Suppressor macrophage treated with lipopolysaccharide for 1 hour (primary cell): Measurements from ENCODE around the gene GLP1R.

ENCODE experiments used
- DNase-seq, 3 donors: peaks; one replicate each; pipeline ENCODE4 v3.0.0-alpha.2; 2020 to 2022

The GLP1R gene

GRCh38 chr6:39048481-39049399 lies at the start of gene GLP1R:
Gene GLP1R (plus strand): TSS chr6:39048781. CDS start chr6:39048841, 60 bp downstream.
- peak in 2 of 3 donors; percentile 2 to 27 for DNase-seq

DNA sequence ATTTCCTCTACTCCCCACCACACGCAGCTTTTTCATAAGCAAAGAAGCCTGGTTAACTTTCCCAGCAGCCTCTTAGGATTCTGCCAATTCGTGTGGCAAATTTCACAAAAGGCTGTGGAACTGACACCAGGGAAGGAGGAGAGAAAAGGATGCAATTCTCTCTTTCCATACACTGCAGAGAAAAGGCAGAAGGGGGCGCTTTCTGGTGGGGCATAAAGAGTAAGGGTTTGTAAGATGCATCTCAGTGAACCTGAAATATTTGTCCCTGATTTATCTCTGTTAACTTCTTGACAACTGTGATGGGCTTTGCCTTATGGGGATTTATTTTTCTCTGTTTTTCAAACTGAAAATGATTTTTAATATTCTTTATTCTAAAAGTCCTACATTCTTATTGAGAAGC lies 45.5 kb upstream of the GLP1R start:
- peak in 2 of 3 donors; percentile 4 to 7 for DNase-seq

- DNase-seq: no peak
These were observed 45.1 kb upstream of the GLP1R start for GRCh38 chr6:39003492-39003891.

GRCh38 chr6:39004801-39005200 lies 43.8 kb upstream of the GLP1R start:
- DNase-seq: no peak

GRCh38 chr6:39005774-39006173 lies 42.8 kb upstream of the GLP1R start:
- no peak for DNase-seq

DNA sequence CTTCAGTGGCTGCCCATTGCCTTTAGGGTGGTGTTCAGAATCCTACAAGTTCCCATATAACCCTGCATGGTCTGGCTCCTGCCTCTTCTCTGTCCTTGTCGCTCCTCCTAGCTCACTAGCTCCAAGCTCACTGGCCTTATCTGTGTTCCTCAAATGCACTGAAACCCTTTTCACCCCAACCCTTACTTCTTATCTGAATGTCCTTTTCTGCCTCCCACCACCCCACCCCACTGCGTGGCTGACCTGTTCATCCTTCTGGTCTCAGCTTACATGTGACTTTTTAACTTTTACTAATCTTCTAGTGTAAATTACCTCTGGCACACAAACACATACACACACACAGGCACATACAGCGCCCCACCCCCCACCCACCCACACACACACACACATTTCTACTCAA lies 41.0 kb upstream of the GLP1R start:
- DNase-seq: no peak

DNA sequence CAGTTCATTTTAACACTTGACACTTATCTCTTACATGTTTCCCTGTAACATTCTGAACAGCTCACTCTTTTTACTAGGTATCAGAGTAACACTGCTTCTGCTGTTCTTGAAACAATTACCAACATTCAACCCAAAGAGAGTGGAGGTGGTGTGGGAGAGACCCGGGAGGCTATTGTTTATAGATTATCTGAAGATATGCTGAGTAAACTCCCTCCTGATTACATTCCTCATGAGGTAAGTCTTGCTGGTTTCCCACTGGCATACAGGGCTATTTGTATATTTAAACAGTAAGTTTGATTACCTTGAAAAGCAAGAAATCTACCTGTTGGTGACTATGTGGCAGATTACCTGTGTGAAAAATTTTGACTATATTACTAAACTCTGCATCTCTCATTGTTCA lies 39.8 kb upstream of the GLP1R start:
- DNase-seq: no peak

DNA sequence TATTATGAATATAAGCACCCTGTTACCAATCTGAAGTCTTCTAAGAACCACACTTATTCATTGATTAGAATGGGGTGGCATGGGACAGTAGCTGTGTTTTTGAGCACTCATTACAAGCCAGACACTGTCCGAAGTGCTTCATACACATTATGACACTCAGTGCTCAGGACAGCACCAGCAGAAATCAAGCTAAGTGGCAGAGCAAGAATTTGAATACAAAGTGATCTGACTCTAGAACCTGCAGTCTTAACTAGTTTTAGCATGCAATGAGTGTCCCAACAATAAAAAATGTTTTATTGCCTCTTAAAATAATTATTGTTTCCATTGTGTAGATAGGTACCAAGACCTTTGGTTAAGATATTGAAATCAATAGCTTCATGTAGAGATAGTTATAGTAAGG lies 39.1 kb upstream of the GLP1R start:
- no peak for DNase-seq

GRCh38 chr6:39016839-39017546 lies 31.6 kb upstream of the GLP1R start:
- no peak for DNase-seq

DNA sequence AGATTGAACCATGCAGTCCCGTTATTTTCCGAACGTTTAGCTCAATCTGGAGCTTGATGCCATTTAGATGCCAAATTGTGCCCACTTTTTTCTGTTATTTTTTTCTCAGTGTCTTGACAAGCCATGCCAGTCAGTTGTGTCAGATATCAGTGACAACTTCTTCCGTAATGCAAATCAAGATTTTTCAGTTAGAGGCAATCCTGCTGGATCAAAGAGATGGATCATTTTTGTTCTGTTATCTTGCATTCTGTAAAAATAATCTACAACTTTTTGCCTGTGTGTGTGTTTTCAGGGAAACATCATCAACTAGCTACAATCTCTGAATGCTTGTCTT lies 31.1 kb upstream of the GLP1R start:
- DNase-seq: no peak

- DNase-seq: no peak
These were observed 30.5 kb upstream of the GLP1R start for GRCh38 chr6:39018103-39018502.

GRCh38 chr6:39020136-39020535 lies 28.4 kb upstream of the GLP1R start:
- no peak for DNase-seq

- DNase-seq: no peak
These were observed 27.5 kb upstream of the GLP1R start for GRCh38 chr6:39021041-39021440.

GRCh38 chr6:39021779-39022178 lies 26.8 kb upstream of the GLP1R start:
- DNase-seq: no peak

- no peak for DNase-seq
These were observed 22.4 kb upstream of the GLP1R start for GRCh38 chr6:39026175-39026574.

- DNase-seq: peak; percentile 22 to 61 (median 39)
These were observed 19.2 kb upstream of the GLP1R start for GRCh38 chr6:39029156-39030011.

GRCh38 chr6:39035681-39036080 lies 12.9 kb upstream of the GLP1R start:
- no peak for DNase-seq

- no peak for DNase-seq
These were observed 11.5 kb upstream of the GLP1R start for GRCh38 chr6:39037082-39037508.

DNA sequence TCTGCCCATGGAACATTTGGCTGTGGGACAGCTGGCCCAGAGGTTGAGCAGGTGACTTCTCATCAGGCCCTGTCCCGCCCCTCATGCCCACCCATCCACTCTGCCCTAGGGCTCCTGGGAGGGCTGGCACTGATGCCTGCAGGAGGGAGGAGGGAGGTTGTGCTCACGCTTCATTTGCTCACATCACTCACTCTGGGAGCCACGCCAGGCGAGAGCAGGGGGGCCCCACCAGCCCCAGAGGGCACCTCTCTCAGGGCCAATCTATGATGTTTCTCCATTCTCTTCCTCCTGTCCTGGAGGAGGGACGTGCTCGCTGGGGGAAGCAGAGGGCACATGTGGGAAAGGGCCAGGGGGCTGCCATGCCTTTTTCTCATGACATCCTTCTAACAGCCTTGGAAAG lies 10.9 kb upstream of the GLP1R start:
- DNase-seq: no peak

DNA sequence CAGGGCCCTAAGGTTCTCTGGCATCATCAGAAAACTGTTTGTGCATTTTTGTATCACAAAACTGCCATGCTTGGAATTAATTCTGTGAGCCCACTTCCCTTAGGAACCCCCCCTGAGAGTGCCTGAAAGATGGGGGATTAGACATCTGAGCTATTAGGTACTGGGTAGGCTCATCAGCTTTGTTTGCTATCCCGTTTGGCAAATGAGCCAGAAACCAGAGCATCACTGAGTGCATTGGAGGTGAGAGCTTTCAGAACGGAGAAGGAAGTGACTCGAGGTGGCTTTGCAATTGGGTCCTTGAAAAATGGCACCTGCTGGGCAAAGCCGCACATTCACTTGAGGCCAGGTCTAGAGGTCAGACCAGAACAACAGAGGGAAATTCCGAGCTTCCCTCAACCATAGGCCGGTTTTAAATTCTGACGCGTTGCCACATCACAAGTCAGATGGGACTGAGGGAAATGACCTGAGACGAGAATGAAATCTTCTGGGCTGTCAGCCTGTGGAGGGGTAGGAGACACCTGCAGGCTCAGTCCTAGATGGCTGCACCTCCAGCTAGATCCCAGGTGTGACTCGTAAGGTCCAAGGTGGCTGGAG lies 8.4 kb upstream of the GLP1R start:
- DNase-seq: no peak

DNA sequence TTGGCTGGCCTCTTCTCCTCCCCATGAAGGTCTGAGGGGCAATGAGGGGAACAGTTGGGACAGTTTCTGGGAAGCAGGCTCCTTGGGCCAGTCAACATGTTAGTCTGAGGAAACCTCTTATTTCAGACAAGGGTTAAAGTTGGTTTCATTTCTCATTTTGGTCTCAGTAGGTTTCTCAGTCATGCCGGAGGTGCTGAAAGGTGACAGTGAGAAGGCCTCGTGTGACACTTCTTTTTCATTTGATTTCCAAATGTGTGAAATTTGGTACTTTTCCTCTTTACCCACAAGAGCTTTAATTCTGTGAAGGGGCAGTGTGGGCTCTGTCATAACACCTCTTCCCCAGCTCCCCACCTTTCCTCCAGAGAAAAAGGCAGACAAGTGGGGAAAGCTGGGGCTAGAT lies 7.5 kb upstream of the GLP1R start:
- DNase-seq: no peak

DNA sequence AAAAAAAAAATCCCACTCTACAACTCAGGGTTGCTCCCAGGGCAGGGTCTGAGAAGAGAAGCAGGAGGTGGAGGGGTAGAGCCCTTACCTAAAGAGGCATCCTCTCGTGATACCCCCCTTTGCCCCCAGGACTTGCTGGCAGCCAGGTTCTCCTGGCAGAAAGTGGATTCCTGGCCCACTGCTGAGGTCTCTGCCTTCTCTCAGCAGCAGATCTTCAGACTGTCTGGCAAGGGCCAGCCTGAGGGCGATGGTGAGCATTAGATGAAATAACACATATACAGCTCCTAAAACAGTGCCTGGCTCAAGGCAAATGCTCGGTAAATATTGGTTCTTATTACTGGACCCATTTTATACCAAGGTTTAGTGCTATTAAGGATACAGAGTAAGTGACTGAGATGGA lies 4.8 kb upstream of the GLP1R start:
- DNase-seq: no peak

- no peak for DNase-seq
These were observed 4.4 kb upstream of the GLP1R start for GRCh38 chr6:39044181-39044580.
